Liver (tissue), 9 donors: ENCODE measurements around the gene DLEC1. TPM values are rescaled to one million over a fixed set of nuclear protein-coding genes. Genes with fewer than 3 reads are reported as not detected.

Source experiments
- DNase-seq: peaks from one replicate; pipeline ENCODE4 v3.0.0-alpha.2; 2017; ENCODE audit warnings: low spot score
- H3K27ac ChIP-seq, 2 donors: one replicate each; pipeline ENCODE4 v1.7.0; 2013; ENCODE audit warnings: inconsistent platforms in 2 of 2, low read length in 2 of 2, control low read depth in 1 of 2, low read depth in 1 of 2, mild to moderate bottlenecking in 1 of 2
- H3K27me3 ChIP-seq, 4 donors: one replicate each; pipeline versions ENCODE4 v1.6.1 to v1.7.0; 2013; ENCODE audit warnings: low read length in 3 of 4, inconsistent platforms in 1 of 4, mild to moderate bottlenecking in 1 of 4, moderate library complexity in 1 of 4; ENCODE audit not compliant: control insufficient read depth in 4 of 4, insufficient read depth in 4 of 4
- H3K36me3 ChIP-seq, 4 donors: one replicate each; pipeline versions ENCODE4 v1.6.1 to v1.7.0; 2013; ENCODE audit warnings: low read length in 3 of 4, mild to moderate bottlenecking in 3 of 4, low read depth in 1 of 4, moderate library complexity in 1 of 4; ENCODE audit not compliant: control insufficient read depth in 4 of 4, insufficient read depth in 3 of 4
- H3K4me1 ChIP-seq, 4 donors: one replicate each; pipeline versions ENCODE4 v1.6.1 to v1.7.0; 2013; ENCODE audit warnings: low read length in 3 of 4, mild to moderate bottlenecking in 3 of 4, moderate library complexity in 1 of 4; ENCODE audit not compliant: control insufficient read depth in 4 of 4, insufficient read depth in 4 of 4
- H3K4me3 ChIP-seq, 3 donors: one replicate each; pipeline versions ENCODE4 v1.6.1 to v1.7.0; 2013; ENCODE audit warnings: low read length in 3 of 3, control low read depth in 1 of 3, low read depth in 1 of 3, mild to moderate bottlenecking in 1 of 3
- H3K9ac ChIP-seq, 2 donors: one replicate each; pipeline ENCODE4 v1.7.0; 2013; ENCODE audit warnings: low read length in 2 of 2, mild to moderate bottlenecking in 2 of 2, moderate library complexity in 2 of 2, control low read depth in 1 of 2, low read depth in 1 of 2
- H3K9me3 ChIP-seq, 4 donors: one replicate each; pipeline versions ENCODE4 v1.6.1 to v1.7.0; 2013; ENCODE audit warnings: low read length in 3 of 4; ENCODE audit not compliant: control insufficient read depth in 4 of 4
- EGR1 ChIP-seq, 2 donors: IDR thresholded peaks; 2 replicates each; pipeline ENCODE4 v1.6.1; 2016 to 2018; ENCODE audit warnings: antibody characterized with exemption in 2 of 2, low read depth in 2 of 2
- FOXA1 ChIP-seq: IDR thresholded peaks from 2 replicates; pipeline ENCODE4 v1.6.1; 2016; ENCODE audit warnings: antibody characterized with exemption
- FOXA2 ChIP-seq: IDR thresholded peaks from 2 replicates; pipeline ENCODE4 v1.6.1; 2016; ENCODE audit warnings: antibody characterized with exemption
- GABPA ChIP-seq, 2 donors: IDR thresholded peaks in 1 of 2; conservative IDR thresholded peaks in 1 of 2; 2 replicates each; pipeline ENCODE4 v1.6.1; 2016; ENCODE audit warnings: antibody characterized with exemption in 2 of 2, mild to moderate bottlenecking in 1 of 2, moderate library complexity in 1 of 2
- HNF4A ChIP-seq, 2 donors: conservative IDR thresholded peaks; 2 replicates each; pipeline ENCODE4 v1.6.1; 2016; ENCODE audit warnings: antibody characterized with exemption in 2 of 2, mild to moderate bottlenecking in 2 of 2
- HNF4G ChIP-seq: IDR thresholded peaks from 2 replicates; pipeline ENCODE4 v1.6.1; 2016; ENCODE audit warnings: antibody characterized with exemption
- JUND ChIP-seq, 2 donors: IDR thresholded peaks; 2 replicates each; pipeline ENCODE4 v1.6.1; 2016; ENCODE audit warnings: antibody characterized with exemption in 2 of 2
- MAX ChIP-seq: IDR thresholded peaks from 2 replicates; pipeline ENCODE4 v1.6.1; 2016; ENCODE audit warnings: antibody characterized with exemption
- RAD21 ChIP-seq, 2 donors: IDR thresholded peaks; 2 replicates each; pipeline ENCODE4 v1.6.1; 2016; ENCODE audit warnings: antibody characterized with exemption in 2 of 2, mild to moderate bottlenecking in 2 of 2
- RXRA ChIP-seq, 2 donors: IDR thresholded peaks; 2 replicates each; pipeline ENCODE4 v1.6.1; 2017 to 2018; ENCODE audit warnings: antibody characterized with exemption in 2 of 2, mild to moderate bottlenecking in 1 of 2
- TAF1 ChIP-seq: conservative IDR thresholded peaks from 2 replicates; pipeline ENCODE4 v1.6.1; 2016; ENCODE audit warnings: antibody characterized with exemption, mild to moderate bottlenecking
- YY1 ChIP-seq: IDR thresholded peaks from 2 replicates; pipeline ENCODE4 v1.6.1; 2016; ENCODE audit warnings: antibody characterized with exemption, mild to moderate bottlenecking
- WGBS: extraction: QIAGEN DNeasy Blood & Tissue Kit; methylation state at CpG from one replicate; pipeline ENCODE4 v1.1.7; 2013; 5-methylcytosine and 5-hydroxymethylcytosine counted together
- polyA plus RNA-seq, 2 donors: library from polyadenylated mRNA; stranded (reverse) in 1 of 2; unstranded in 1 of 2; fragments of 200-250 nt in 1 of 2; fragments of >200 nt in 1 of 2; fragmentation: Nextera tagmentation in 1 of 2; extraction: Ambion mirVana in 1 of 2; gene quantifications; one replicate each; pipeline versions ENCODE4 v1.2.1 to v1.2.3, GENCODE V29; 2013 to 2015
- total RNA-seq, 2 donors: library from RNA; depleted of rRNA; stranded (reverse); fragments of >200 nt; gene quantifications; one replicate each; pipeline ENCODE4 v1.2.3, GENCODE V29; 2014
- TF ChIP-seq, protein P1 (sequence below): IDR thresholded peaks from 2 replicates; pipeline ENCODE4 v1.6.1; 2016; ENCODE audit warnings: antibody characterized with exemption
- TF ChIP-seq, protein P2 (sequence below): IDR thresholded peaks from 2 replicates; pipeline ENCODE4 v1.6.1; 2016; ENCODE audit warnings: antibody characterized with exemption, mild to moderate bottlenecking
- TF ChIP-seq, protein P3 (sequence below): fragments of 150-350 bp; IDR thresholded peaks from 2 replicates; pipeline ENCODE4 v1.5.1; 2017; ENCODE audit warnings: improper control_type of control experiment, low read depth, low read length; ENCODE audit not compliant: missing input control
- TF ChIP-seq, protein P4 (sequence below): IDR thresholded peaks from 2 replicates; pipeline ENCODE4 v1.6.1; 2016; ENCODE audit warnings: antibody characterized with exemption
- donor health status: healthy.
- donor health status: healthy.
- donor health status: healthy.
- donor health status: healthy.
- donor health status: healthy.

DLEC1 gene
- total and polyA plus RNA-seq, 4 donors: 0.09 to 0.63 (median 0.30) TPM

DNA sequence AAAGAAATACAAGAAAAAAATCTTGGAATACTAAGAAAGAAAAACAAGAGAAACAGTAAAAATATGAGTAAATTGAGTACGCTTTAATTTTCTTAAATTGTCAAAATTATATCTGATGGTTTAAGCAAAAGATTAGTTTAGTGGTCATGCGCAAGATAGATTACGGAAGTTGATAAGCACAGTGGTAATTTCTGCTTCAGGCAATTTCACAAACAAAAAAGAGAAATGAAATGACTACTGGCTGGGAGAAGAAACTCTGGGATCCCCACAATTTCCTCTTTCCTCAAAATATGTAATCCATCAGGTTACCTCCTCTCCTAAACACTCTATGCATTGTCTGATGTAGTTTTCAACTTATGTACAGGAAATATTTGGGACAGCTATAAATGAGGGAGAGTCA lies 108.4 kb downstream of the DLEC1 start:
- H3K9ac ChIP-seq: no peak overlapping the region
- no peaks in the 10 kb centered on the region for H3K4me1 ChIP-seq
- peaks cover under 1 to 3% (median 2%) of the 10 kb centered on the region in 4 donors for H3K36me3 ChIP-seq
- H3K27ac ChIP-seq: peak overlapping the region; percentile 40 to 50
- 88% methylated on average over 3 of the region's 3 CpGs for WGBS
- H3K9me3 ChIP-seq: peaks cover 0 to 5% (median 2%) of the 10 kb centered on the region in 4 donors
- TF ChIP-seq JUND (IDR thresholded peaks at IDR 0.05): no peak
- TF ChIP-seq MAX: no peak
- TF ChIP-seq, protein P1, sequence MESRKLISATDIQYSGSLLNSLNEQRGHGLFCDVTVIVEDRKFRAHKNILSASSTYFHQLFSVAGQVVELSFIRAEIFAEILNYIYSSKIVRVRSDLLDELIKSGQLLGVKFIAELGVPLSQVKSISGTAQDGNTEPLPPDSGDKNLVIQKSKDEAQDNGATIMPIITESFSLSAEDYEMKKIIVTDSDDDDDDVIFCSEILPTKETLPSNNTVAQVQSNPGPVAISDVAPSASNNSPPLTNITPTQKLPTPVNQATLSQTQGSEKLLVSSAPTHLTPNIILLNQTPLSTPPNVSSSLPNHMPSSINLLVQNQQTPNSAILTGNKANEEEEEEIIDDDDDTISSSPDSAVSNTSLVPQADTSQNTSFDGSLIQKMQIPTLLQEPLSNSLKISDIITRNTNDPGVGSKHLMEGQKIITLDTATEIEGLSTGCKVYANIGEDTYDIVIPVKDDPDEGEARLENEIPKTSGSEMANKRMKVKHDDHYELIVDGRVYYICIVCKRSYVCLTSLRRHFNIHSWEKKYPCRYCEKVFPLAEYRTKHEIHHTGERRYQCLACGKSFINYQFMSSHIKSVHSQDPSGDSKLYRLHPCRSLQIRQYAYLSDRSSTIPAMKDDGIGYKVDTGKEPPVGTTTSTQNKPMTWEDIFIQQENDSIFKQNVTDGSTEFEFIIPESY: no peak
- no peak for TF ChIP-seq RAD21 (IDR thresholded peaks at IDR 0.05)
- no peak for TF ChIP-seq HNF4G
- TF ChIP-seq, protein P2, sequence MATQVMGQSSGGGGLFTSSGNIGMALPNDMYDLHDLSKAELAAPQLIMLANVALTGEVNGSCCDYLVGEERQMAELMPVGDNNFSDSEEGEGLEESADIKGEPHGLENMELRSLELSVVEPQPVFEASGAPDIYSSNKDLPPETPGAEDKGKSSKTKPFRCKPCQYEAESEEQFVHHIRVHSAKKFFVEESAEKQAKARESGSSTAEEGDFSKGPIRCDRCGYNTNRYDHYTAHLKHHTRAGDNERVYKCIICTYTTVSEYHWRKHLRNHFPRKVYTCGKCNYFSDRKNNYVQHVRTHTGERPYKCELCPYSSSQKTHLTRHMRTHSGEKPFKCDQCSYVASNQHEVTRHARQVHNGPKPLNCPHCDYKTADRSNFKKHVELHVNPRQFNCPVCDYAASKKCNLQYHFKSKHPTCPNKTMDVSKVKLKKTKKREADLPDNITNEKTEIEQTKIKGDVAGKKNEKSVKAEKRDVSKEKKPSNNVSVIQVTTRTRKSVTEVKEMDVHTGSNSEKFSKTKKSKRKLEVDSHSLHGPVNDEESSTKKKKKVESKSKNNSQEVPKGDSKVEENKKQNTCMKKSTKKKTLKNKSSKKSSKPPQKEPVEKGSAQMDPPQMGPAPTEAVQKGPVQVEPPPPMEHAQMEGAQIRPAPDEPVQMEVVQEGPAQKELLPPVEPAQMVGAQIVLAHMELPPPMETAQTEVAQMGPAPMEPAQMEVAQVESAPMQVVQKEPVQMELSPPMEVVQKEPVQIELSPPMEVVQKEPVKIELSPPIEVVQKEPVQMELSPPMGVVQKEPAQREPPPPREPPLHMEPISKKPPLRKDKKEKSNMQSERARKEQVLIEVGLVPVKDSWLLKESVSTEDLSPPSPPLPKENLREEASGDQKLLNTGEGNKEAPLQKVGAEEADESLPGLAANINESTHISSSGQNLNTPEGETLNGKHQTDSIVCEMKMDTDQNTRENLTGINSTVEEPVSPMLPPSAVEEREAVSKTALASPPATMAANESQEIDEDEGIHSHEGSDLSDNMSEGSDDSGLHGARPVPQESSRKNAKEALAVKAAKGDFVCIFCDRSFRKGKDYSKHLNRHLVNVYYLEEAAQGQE: no peak
- no peak for TF ChIP-seq FOXA1
- no peak for TF ChIP-seq EGR1 (IDR thresholded peaks at IDR 0.05; ENCODE audit: low read depth in 2 of 2)
- TF ChIP-seq, protein P3, sequence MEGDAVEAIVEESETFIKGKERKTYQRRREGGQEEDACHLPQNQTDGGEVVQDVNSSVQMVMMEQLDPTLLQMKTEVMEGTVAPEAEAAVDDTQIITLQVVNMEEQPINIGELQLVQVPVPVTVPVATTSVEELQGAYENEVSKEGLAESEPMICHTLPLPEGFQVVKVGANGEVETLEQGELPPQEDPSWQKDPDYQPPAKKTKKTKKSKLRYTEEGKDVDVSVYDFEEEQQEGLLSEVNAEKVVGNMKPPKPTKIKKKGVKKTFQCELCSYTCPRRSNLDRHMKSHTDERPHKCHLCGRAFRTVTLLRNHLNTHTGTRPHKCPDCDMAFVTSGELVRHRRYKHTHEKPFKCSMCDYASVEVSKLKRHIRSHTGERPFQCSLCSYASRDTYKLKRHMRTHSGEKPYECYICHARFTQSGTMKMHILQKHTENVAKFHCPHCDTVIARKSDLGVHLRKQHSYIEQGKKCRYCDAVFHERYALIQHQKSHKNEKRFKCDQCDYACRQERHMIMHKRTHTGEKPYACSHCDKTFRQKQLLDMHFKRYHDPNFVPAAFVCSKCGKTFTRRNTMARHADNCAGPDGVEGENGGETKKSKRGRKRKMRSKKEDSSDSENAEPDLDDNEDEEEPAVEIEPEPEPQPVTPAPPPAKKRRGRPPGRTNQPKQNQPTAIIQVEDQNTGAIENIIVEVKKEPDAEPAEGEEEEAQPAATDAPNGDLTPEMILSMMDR: no peak
- no peak for TF ChIP-seq GABPA (IDR thresholded peaks at IDR 0.05 in 1 of 2, conservative IDR thresholded peaks at IDR 0.05 in 1 of 2)
- no peak for TF ChIP-seq YY1
- no peak for TF ChIP-seq TAF1
- TF ChIP-seq, protein P4, sequence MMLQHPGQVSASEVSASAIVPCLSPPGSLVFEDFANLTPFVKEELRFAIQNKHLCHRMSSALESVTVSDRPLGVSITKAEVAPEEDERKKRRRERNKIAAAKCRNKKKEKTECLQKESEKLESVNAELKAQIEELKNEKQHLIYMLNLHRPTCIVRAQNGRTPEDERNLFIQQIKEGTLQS: no peak
- H3K4me3 ChIP-seq: no peak overlapping the region
- DNase-seq: no peak
- H3K27me3 ChIP-seq: no peaks in the 10 kb centered on the region

DNA sequence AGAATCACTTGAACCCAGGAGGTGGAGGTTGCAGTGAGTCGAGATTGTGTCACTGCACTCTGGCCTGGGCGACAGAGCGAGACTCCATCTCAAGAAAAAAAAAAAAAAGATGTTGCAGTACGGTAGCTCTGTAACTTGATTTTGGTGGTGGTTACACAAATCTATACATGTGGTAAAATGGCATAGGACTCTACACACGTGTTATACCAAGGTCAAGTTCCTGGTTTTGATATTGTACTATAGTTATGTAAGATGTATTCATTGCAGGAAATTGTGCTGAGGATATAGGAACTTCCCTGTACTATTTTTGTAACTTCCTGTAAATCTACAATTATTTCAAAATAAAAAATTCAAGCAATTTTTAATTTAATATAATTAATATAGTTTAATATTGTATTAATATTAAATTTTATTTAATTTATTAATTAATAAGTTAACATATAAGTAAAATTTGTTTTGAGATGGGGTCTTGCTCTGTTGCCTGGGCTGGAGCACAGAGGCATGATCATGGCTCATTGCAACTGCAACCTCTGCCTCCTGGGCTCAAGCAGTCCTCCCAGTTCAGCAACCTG lies 109.4 kb downstream of the DLEC1 start:
- Histone ChIP-seq H3K4me3 (no peak overlapping the region), H3K27ac (peak overlapping the region in 1 of 2 donors; percentile 50), H3K4me1 (no peaks in the 10 kb centered on the region), H3K9ac (no peak overlapping the region), H3K36me3 (peaks cover 0 to 2% (median 0%) of the 10 kb centered on the region in 4 donors), H3K27me3 (no peaks in the 10 kb centered on the region), H3K9me3 (peaks cover 0 to 5% (median 2%) of the 10 kb centered on the region in 4 donors)
- WGBS: 77% methylated on average over 5 of the region's 5 CpGs
- DNase-seq: no peak
- no peak for TF ChIP-seq YY1
- no peak for TF ChIP-seq HNF4A (conservative IDR thresholded peaks at IDR 0.05)
- TF ChIP-seq EGR1 (IDR thresholded peaks at IDR 0.05; ENCODE audit: low read depth in 2 of 2): no peak
- no peak for TF ChIP-seq FOXA1
- TF ChIP-seq, protein P4: no peak
- TF ChIP-seq, protein P3: no peak
- no peak for TF ChIP-seq HNF4G
- no peak for TF ChIP-seq RXRA (IDR thresholded peaks at IDR 0.05)
- no peak for TF ChIP-seq FOXA2
- TF ChIP-seq, protein P1: no peak
- no peak for TF ChIP-seq RAD21 (IDR thresholded peaks at IDR 0.05)
- TF ChIP-seq TAF1: no peak
- TF ChIP-seq JUND (IDR thresholded peaks at IDR 0.05): no peak
